IgD-negative memory B cell (primary cell): ENCODE measurements around the gene GLIS1. TPM values are rescaled to one million over a fixed set of nuclear protein-coding genes. Genes with fewer than 3 reads are reported as not detected.

ENCODE experiments used
- H3K27ac Mint-ChIP-seq, 3 donors: one replicate each; pipeline ENCODE4 v1.8.0; 2020 to 2022; ENCODE audit warnings: mild to moderate bottlenecking in 3 of 3, mixed read lengths in 3 of 3, moderate library complexity in 1 of 3
- H3K27me3 Mint-ChIP-seq: one replicate; pipeline ENCODE4 v1.8.0; 2021; ENCODE audit warnings: mixed read lengths
- H3K36me3 Mint-ChIP-seq: one replicate; pipeline ENCODE4 v1.8.0; 2020; ENCODE audit warnings: mild to moderate bottlenecking, mixed read lengths
- H3K4me1 Mint-ChIP-seq, 3 donors: one replicate each; pipeline ENCODE4 v1.8.0; 2020 to 2022; ENCODE audit warnings: mixed read lengths in 3 of 3, mild to moderate bottlenecking in 1 of 3
- H3K4me3 Mint-ChIP-seq, 4 donors: one replicate each; pipeline ENCODE4 v1.8.0; 2020 to 2022; ENCODE audit warnings: mild to moderate bottlenecking in 4 of 4, mixed read lengths in 4 of 4, moderate library complexity in 3 of 4
- H3K9me3 Mint-ChIP-seq, 3 donors: one replicate each; pipeline ENCODE4 v1.8.0; 2020 to 2021; ENCODE audit warnings: mixed read lengths in 3 of 3, mild to moderate bottlenecking in 1 of 3
- polyA plus RNA-seq: library from polyadenylated mRNA; unstranded; fragments of 300-500 nt; fragmentation: Illumina TruSeq; gene quantifications from one replicate; pipeline ENCODE4 v1.2.3, GENCODE V29; 2021

GLIS1 gene
- polyA plus RNA-seq, 1 donor from 2014 or later: not detected

GRCh38 chr1:53468374-53468773, 270.6 kb downstream of the GLIS1 start:
- H3K4me3 Mint-ChIP-seq: no peak overlapping the region

GRCh38 chr1:53467391-53467790, 271.6 kb downstream of the GLIS1 start:
- no peaks in the 10 kb centered on the region for H3K36me3 Mint-ChIP-seq
- H3K9me3 Mint-ChIP-seq: no peaks in the 10 kb centered on the region
- H3K4me1 Mint-ChIP-seq: peaks cover 0 to 3% (median 2%) of the 10 kb centered on the region in 3 donors
- no peak overlapping the region for H3K4me3 Mint-ChIP-seq
- H3K27me3 Mint-ChIP-seq: peaks cover 3% of the 10 kb centered on the region
- H3K27ac Mint-ChIP-seq: no peak overlapping the region

More at GRCh38 chr1:53468374-53468773, 270.6 kb downstream of the GLIS1 start:
- no peaks in the 10 kb centered on the region for H3K9me3 Mint-ChIP-seq
- H3K27me3 Mint-ChIP-seq: peaks cover 3% of the 10 kb centered on the region
- H3K4me1 Mint-ChIP-seq: peaks cover 0 to 3% (median 2%) of the 10 kb centered on the region in 3 donors
- H3K36me3 Mint-ChIP-seq: no peaks in the 10 kb centered on the region
- no peak overlapping the region for H3K27ac Mint-ChIP-seq

- Mint-ChIP-seq H3K4me3 (no peak overlapping the region), H3K4me1 (peaks cover 0 to 3% (median 2%) of the 10 kb centered on the region in 3 donors), H3K36me3 (no peaks in the 10 kb centered on the region), H3K9me3 (peaks cover 0 to 2% (median 0%) of the 10 kb centered on the region in 3 donors), H3K27ac (no peak overlapping the region), H3K27me3 (no peaks in the 10 kb centered on the region)
Measured at GRCh38 chr1:53465023-53465957, 273.7 kb downstream of the GLIS1 start.

GRCh38 chr1:53463961-53464899, 274.7 kb downstream of the GLIS1 start:
- H3K4me3 Mint-ChIP-seq: no peak overlapping the region
- H3K36me3 Mint-ChIP-seq: no peaks in the 10 kb centered on the region
- peaks cover 0 to 3% (median 2%) of the 10 kb centered on the region in 3 donors for H3K4me1 Mint-ChIP-seq
- H3K27ac Mint-ChIP-seq: no peak overlapping the region
- H3K9me3 Mint-ChIP-seq: peaks cover 0 to 2% (median 0%) of the 10 kb centered on the region in 3 donors
- no peaks in the 10 kb centered on the region for H3K27me3 Mint-ChIP-seq

GRCh38 chr1:53462769-53463501, 276.0 kb downstream of the GLIS1 start:
- peaks cover 0 to 2% (median 0%) of the 10 kb centered on the region in 3 donors for H3K9me3 Mint-ChIP-seq
- peaks cover 0 to 3% (median under 1%) of the 10 kb centered on the region in 3 donors for H3K4me1 Mint-ChIP-seq
- H3K4me3 Mint-ChIP-seq: no peak overlapping the region
- H3K27me3 Mint-ChIP-seq: no peaks in the 10 kb centered on the region
- H3K36me3 Mint-ChIP-seq: no peaks in the 10 kb centered on the region
- H3K27ac Mint-ChIP-seq: no peak overlapping the region

GRCh38 chr1:53462193-53462592, 276.8 kb downstream of the GLIS1 start:
- no peaks in the 10 kb centered on the region for H3K27me3 Mint-ChIP-seq
- no peaks in the 10 kb centered on the region for H3K36me3 Mint-ChIP-seq
- no peak overlapping the region for H3K27ac Mint-ChIP-seq
- no peaks in the 10 kb centered on the region for H3K4me1 Mint-ChIP-seq
- peaks cover 0 to 2% (median 0%) of the 10 kb centered on the region in 3 donors for H3K9me3 Mint-ChIP-seq
- H3K4me3 Mint-ChIP-seq: no peak overlapping the region

- Mint-ChIP-seq H3K9me3 (peaks cover 0 to 2% (median 0%) of the 10 kb centered on the region in 3 donors), H3K4me3 (no peak overlapping the region), H3K27me3 (no peaks in the 10 kb centered on the region), H3K27ac (no peak overlapping the region), H3K36me3 (no peaks in the 10 kb centered on the region), H3K4me1 (no peaks in the 10 kb centered on the region)
Measured at GRCh38 chr1:53461323-53462044, 277.5 kb downstream of the GLIS1 start.

- Mint-ChIP-seq H3K27ac (no peak overlapping the region), H3K27me3 (peaks cover 2% of the 10 kb centered on the region), H3K4me1 (no peaks in the 10 kb centered on the region), H3K9me3 (peaks cover 0 to 2% (median 0%) of the 10 kb centered on the region in 3 donors), H3K4me3 (no peak overlapping the region), H3K36me3 (no peaks in the 10 kb centered on the region)
Measured at GRCh38 chr1:53460666-53461322, 278.2 kb downstream of the GLIS1 start.

GRCh38 chr1:53460211-53460634, 278.7 kb downstream of the GLIS1 start:
- H3K27me3 Mint-ChIP-seq: peaks cover 3% of the 10 kb centered on the region
- no peaks in the 10 kb centered on the region for H3K4me1 Mint-ChIP-seq
- no peaks in the 10 kb centered on the region for H3K36me3 Mint-ChIP-seq
- peaks cover 0 to 2% (median 0%) of the 10 kb centered on the region in 3 donors for H3K9me3 Mint-ChIP-seq
- H3K27ac Mint-ChIP-seq: no peak overlapping the region
- H3K4me3 Mint-ChIP-seq: no peak overlapping the region

GRCh38 chr1:53459321-53460175, 279.4 kb downstream of the GLIS1 start, which contains the start of gene DMRTB1:
Gene DMRTB1 (plus strand): TSS chr1:53459399. CDS start chr1:53459454, 55 bp downstream.
- no peak within 1 kb of the TSS for H3K27ac Mint-ChIP-seq
- no peak within 1 kb of the TSS for H3K4me3 Mint-ChIP-seq
- H3K4me1 Mint-ChIP-seq: no peaks in the 10 kb centered on the region
- H3K36me3 Mint-ChIP-seq: no peaks in the 10 kb centered on the region
- peaks cover 0 to 2% (median 0%) of the 10 kb centered on the region in 3 donors for H3K9me3 Mint-ChIP-seq
- peaks cover 3% of the 10 kb centered on the region for H3K27me3 Mint-ChIP-seq

GRCh38 chr1:53458634-53459033, 280.3 kb downstream of the GLIS1 start:
- H3K36me3 Mint-ChIP-seq: no peaks in the 10 kb centered on the region
- peaks cover 4% of the 10 kb centered on the region for H3K27me3 Mint-ChIP-seq
- peaks cover 0 to 2% (median 0%) of the 10 kb centered on the region in 3 donors for H3K9me3 Mint-ChIP-seq
- no peaks in the 10 kb centered on the region for H3K4me1 Mint-ChIP-seq
- H3K27ac Mint-ChIP-seq: no peak overlapping the region
- H3K4me3 Mint-ChIP-seq: no peak overlapping the region
